ENCODE data around the gene SAMD4A. TPM values are rescaled to one million over a fixed set of nuclear protein-coding genes. Genes with fewer than 3 reads are reported as not detected.

SAMD4A gene
- total and polyA plus RNA-seq, 2 of the 4 experiments (the other 2 are of a cell fraction): 22.9 to 38.2 TPM

GRCh38 chr14:54737132-54737711 lies 170.3 kb downstream of the SAMD4A start:
- Histone ChIP-seq H3K9me1 (ENCODE audit: insufficient read depth, low read length) (peaks cover 39% of the 10 kb centered on the region), H3K79me1 (ENCODE audit: low read depth in 1 of 2, low read length in 2 of 2) (peaks cover 69 to 90% of the 10 kb centered on the region in 2 experiments), H3K4me2 (ENCODE audit: low read depth, low read length) (no peak overlapping the region), H2AFZ (replicated peaks; ENCODE audit: low read length, poor library complexity) (no peak overlapping the region), H3K27ac (ENCODE audit: insufficient read depth, low read length) (no peak overlapping the region), H2BK120ac (ENCODE audit: low read depth, low read length) (no peak overlapping the region), H4K20me1 (ENCODE audit: insufficient read depth, low read length) (peaks cover 56% of the 10 kb centered on the region), H3K23ac (ENCODE audit: low read depth, low read length) (no peak overlapping the region), H3K4me3 (ENCODE audit: insufficient read depth, low read depth, low read length) (no peak overlapping the region), H4K5ac (ENCODE audit: low read depth, low read length) (no peak overlapping the region), H3K9me3 (ENCODE audit: control insufficient read depth, insufficient read depth, low read length) (no peaks in the 10 kb centered on the region), H3K4ac (ENCODE audit: low read depth, low read length) (no peak overlapping the region), H2BK15ac (ENCODE audit: low read depth, low read length) (no peak overlapping the region), H3K27me3 (ENCODE audit: control insufficient read depth, insufficient read depth, low read length) (no peaks in the 10 kb centered on the region), H2AK5ac (ENCODE audit: low read depth, low read length) (no peak overlapping the region; the same call in 1 of the 2 replicates), H3K56ac (ENCODE audit: extremely low read depth, insufficient read depth, low read length) (no peak overlapping the region), H3K36me3 (ENCODE audit: control insufficient read depth, insufficient read depth, low read length) (peaks cover 13% of the 10 kb centered on the region), H4K8ac (ENCODE audit: low read depth in 2 of 2, low read length in 2 of 2) (no peak overlapping the region), H3K18ac (ENCODE audit: low read depth, low read length) (no peak overlapping the region; the same call in 1 of the 2 replicates), H4K91ac (ENCODE audit: insufficient read depth, low read depth, low read length) (no peak overlapping the region), H3K4me1 (ENCODE audit: control insufficient read depth, insufficient read depth, low read length) (peaks cover 14% of the 10 kb centered on the region), H3K9ac (ENCODE audit: low read depth, low read length) (no peak overlapping the region), H2BK5ac (ENCODE audit: low read depth, low read length, poor library complexity, severe bottlenecking) (no peak overlapping the region), H2BK20ac (ENCODE audit: low read depth, low read length) (no peak overlapping the region), H2AK9ac (replicated peaks; ENCODE audit: low read depth, low read length, poor library complexity) (no peak overlapping the region), H3K14ac (replicated peaks; ENCODE audit: low read depth, low read length) (no peak overlapping the region; the same call in 1 of the 2 replicates)
- no TSS peak for BruUV-seq (replicated peaks)
- in situ Hi-C loops (cut with MboI; ENCODE audit: low sequenced_read_pairs): no loop called here
- intact Hi-C loops (cut with micrococcal nuclease): no loop called here
- CTCF ChIA-PET: no interaction called here
- POLR2A ChIA-PET (ENCODE audit: unreplicated experiment): no interaction called here
- TF ChIP-seq RFX5 (IDR thresholded peaks at IDR 0.05; ENCODE audit: low read depth, low read length) (no peak), FOS (IDR thresholded peaks at IDR 0.05; ENCODE audit: low read depth, low read length) (0 out of 2 replicates have a peak, but pooled peaks have one; percentile 13), CEBPB (IDR thresholded peaks at IDR 0.05; ENCODE audit: low read depth, low read length) (no peak)
- DNase-seq: peak; percentile 82
- ATAC-seq (ENCODE audit: low read depth): peak; percentile 76
- WGBS, 2 experiments (ENCODE audit: extremely low coverage in 2 of 2, insufficient read length in 1 of 2): no CpG with 5 or more reads among the region's 5 CpGs
- dilution Hi-C loops (cut with HindIII; ENCODE audit: low sequenced_read_pairs, unreplicated experiment): no loop called here
